ENCODE results near the gene IDI1. TPM values are rescaled to one million over a fixed set of nuclear protein-coding genes. Genes with fewer than 3 reads are reported as not detected.
A peak's percentile ranks its signal among the peaks of the same experiment; 100 is the strongest.

IDI1 gene
- total RNA-seq, result 10 to 100 TPM; 26.2 to 48.4 (median 45.1) TPM

DNA sequence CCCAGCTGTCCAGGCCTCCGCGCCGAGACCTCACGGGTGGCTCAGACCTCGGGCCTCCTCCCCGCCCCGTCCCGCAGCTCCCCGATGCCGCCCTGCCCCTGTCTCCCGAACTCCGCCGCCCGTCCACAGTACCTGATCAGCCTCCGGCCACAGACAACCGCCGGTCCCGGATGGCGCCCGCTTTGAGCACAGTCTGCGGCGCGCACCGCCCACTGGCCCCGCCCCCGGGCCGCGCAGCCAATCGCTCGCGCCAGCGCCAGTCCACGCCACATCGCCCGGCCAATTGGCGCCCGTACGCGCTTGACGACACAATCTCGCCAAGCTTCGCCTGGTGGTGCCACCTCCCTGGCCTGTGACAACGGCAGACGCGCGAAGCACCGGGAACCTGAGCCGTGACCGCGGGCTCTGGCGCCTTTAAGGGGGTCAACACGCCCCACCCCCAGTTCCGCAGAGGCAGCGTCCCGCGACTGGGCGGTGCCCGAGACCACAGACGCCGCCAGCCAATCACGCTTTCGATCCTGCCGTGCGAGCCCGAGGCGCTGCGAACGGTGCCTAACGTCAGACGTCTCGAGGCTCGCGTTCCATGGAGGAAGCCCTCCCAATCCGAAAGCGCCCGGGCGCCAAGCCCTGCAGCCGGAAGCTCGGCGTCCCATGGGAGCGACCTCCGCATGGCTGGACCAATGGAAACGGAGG lies at the start of gene IDI1:
TSS of gene IDI1 (minus strand) at position 388 of the 693 bp plus-strand sequence. CDS start at position 272, 116 bp downstream.
- Histone ChIP-seq H3K9me3 (no peaks in the 10 kb centered on the region), H3K27me3 (no peaks in the 10 kb centered on the region), H3K4me3 (peak within 1 kb of the TSS; percentile 64 to 89 (median 83)), H3K4me1 (peaks cover 0 to 14% of the 10 kb centered on the region in 2 donors), H3K27ac (peak within 1 kb of the TSS; percentile 98 to 99), H3K36me3 (no peaks in the 10 kb centered on the region)
- peak; percentile 96 for DNase-seq (ENCODE audit: low spot score in 2 of 2)
- TF ChIP-seq POLR2A (IDR thresholded peaks at IDR 0.05) (peak; percentile 50), POLR2AphosphoS5 (IDR thresholded peaks at IDR 0.05) (peak; percentile 93 to 94 (median 94)), CTCF (IDR thresholded peaks at IDR 0.05) (no peak)
- intact Hi-C loops (cut with DNase I; ENCODE audit: low total_unique reads), result no loop called here

GRCh38 chr10:1097436-1097835 lies 48.5 kb upstream of the IDI1 start:
- TF ChIP-seq POLR2AphosphoS5 (IDR thresholded peaks at IDR 0.05) (no peak), POLR2A (IDR thresholded peaks at IDR 0.05) (no peak), CTCF (IDR thresholded peaks at IDR 0.05) (no peak)
- no peaks in the 10 kb centered on the region for H3K27me3 ChIP-seq
- intact Hi-C loops (cut with DNase I; ENCODE audit: low total_unique reads), result no loop called here
- no peak overlapping the region for H3K4me3 ChIP-seq
- no peak overlapping the region for H3K27ac ChIP-seq
- no peaks in the 10 kb centered on the region for H3K9me3 ChIP-seq
- no peaks in the 10 kb centered on the region for H3K36me3 ChIP-seq
- H3K4me1 ChIP-seq, result no peaks in the 10 kb centered on the region
- DNase-seq (ENCODE audit: low spot score in 2 of 2), result peak in 1 of 2 donors; percentile 47

DNA sequence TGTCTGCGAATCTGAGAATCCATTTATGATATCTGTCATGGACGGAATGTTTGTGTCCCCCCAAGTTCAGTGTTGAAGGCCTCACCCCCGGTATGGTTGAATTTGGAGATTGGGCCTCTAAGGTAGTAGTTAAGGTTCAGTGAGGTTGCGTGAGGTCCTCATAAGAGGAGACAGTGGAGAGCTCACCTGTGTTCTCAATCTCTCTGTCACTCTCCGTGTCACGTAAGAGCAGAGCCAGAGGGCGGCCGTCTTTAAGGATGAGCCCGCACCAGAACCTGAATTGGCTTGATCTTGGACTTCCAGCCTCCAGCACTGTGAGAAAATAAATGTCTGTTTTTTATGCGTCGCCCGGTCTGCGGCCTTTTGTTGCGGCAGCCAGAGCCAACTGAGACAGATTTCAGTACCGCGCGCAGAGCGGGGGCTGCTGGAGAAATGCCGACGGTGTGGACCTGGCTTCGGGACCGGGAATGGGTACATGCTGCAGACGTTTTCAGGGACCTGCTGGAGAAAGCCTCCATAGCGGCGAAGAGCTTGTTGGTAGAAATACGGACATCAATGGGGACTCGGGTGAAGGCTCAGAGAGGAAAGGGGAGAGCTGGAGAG lies 47.5 kb upstream of the IDI1 start:
- Histone ChIP-seq H3K27ac (no peak overlapping the region), H3K4me1 (no peaks in the 10 kb centered on the region), H3K4me3 (no peak overlapping the region), H3K36me3 (no peaks in the 10 kb centered on the region), H3K27me3 (no peaks in the 10 kb centered on the region), H3K9me3 (no peaks in the 10 kb centered on the region)
- TF ChIP-seq POLR2AphosphoS5 (IDR thresholded peaks at IDR 0.05), result no peak
- TF ChIP-seq CTCF (IDR thresholded peaks at IDR 0.05), result no peak
- TF ChIP-seq POLR2A (IDR thresholded peaks at IDR 0.05), result no peak
- DNase-seq (ENCODE audit: low spot score in 2 of 2), result peak in 1 of 2 donors; percentile 37
- intact Hi-C loops (cut with DNase I; ENCODE audit: low total_unique reads), result no loop called here

DNA sequence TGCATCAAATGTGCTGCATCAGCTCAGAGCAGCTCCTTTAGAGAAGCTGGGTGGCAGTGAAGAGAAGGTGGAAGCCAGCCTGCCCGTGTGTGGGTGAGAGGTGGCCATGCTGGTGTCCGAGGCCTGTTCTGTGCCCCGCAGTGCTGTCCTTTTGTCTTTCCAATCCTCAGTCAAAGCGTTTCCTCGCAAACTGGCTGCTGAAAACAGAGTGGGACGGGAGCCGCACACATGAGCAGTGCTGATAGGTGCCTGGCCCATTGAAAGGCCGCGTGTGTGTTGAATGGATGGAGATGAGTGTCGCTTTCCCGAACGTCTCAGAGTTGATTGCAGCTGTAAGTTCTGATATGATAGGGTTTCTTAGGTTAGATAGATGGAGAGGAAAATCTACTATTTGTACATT lies 46.6 kb upstream of the IDI1 start:
- peak in 1 of 2 donors; percentile 15 for DNase-seq (ENCODE audit: low spot score in 2 of 2)
- no peaks in the 10 kb centered on the region for H3K4me1 ChIP-seq
- no peak for TF ChIP-seq POLR2AphosphoS5 (IDR thresholded peaks at IDR 0.05)
- TF ChIP-seq CTCF (IDR thresholded peaks at IDR 0.05), result no peak
- TF ChIP-seq POLR2A (IDR thresholded peaks at IDR 0.05), result no peak

More for the DNA sequence above, 46.6 kb upstream of the IDI1 start:
- Histone ChIP-seq H3K4me3 (no peak overlapping the region), H3K27ac (no peak overlapping the region), H3K9me3 (no peaks in the 10 kb centered on the region), H3K27me3 (no peaks in the 10 kb centered on the region), H3K36me3 (no peaks in the 10 kb centered on the region)
- intact Hi-C loops (cut with DNase I; ENCODE audit: low total_unique reads), result no loop called here
